ENCODE results near the gene DCST2. TPM values are rescaled to one million over a fixed set of nuclear protein-coding genes. Genes with fewer than 3 reads are reported as not detected.

DCST2 gene
- total RNA-seq, 4 donors from 2014 or later, result 0.07 to 1.6 TPM; not detected in 2

- H3K9me3 ChIP-seq, result no peaks in the 10 kb centered on the region
- no peak for TF ChIP-seq CTCF (IDR thresholded peaks at IDR 0.05)
- TF ChIP-seq POLR2A (IDR thresholded peaks at IDR 0.05), result no peak
- intact Hi-C loops (cut with DNase I; ENCODE audit: low total_unique reads), result no loop called here
- H3K27me3 ChIP-seq, result peaks cover 42 to 43% of the 10 kb centered on the region in 2 donors
- DNase-seq, result no peak
- peaks cover 10 to 49% of the 10 kb centered on the region in 2 donors for H3K4me1 ChIP-seq
- no peak overlapping the region for H3K27ac ChIP-seq
- H3K4me3 ChIP-seq, result no peak overlapping the region
- H3K36me3 ChIP-seq, result no peaks in the 10 kb centered on the region
These were observed 47.0 kb upstream of the DCST2 start for GRCh38 chr1:155080312-155081228.

GRCh38 chr1:155079487-155080311 is 46.1 kb upstream of the DCST2 start:
- DNase-seq, result no peak
- no peak overlapping the region for H3K4me3 ChIP-seq
- no peak for TF ChIP-seq CTCF (IDR thresholded peaks at IDR 0.05)
- TF ChIP-seq POLR2A (IDR thresholded peaks at IDR 0.05), result no peak
- H3K9me3 ChIP-seq, result no peaks in the 10 kb centered on the region
- intact Hi-C loops (cut with DNase I; ENCODE audit: low total_unique reads), result no loop called here
- peaks cover 42 to 43% of the 10 kb centered on the region in 2 donors for H3K27me3 ChIP-seq
- no peaks in the 10 kb centered on the region for H3K36me3 ChIP-seq
- H3K4me1 ChIP-seq, result peaks cover 10 to 49% of the 10 kb centered on the region in 2 donors
- H3K27ac ChIP-seq, result no peak overlapping the region

GRCh38 chr1:155079210-155079486 is 45.6 kb upstream of the DCST2 start:
- Histone ChIP-seq H3K4me1 (peaks cover 10 to 45% of the 10 kb centered on the region in 2 donors), H3K36me3 (no peaks in the 10 kb centered on the region), H3K9me3 (no peaks in the 10 kb centered on the region), H3K27ac (no peak overlapping the region), H3K4me3 (peak overlapping the region in 1 of 2 donors; percentile 27), H3K27me3 (peaks cover 41 to 42% of the 10 kb centered on the region in 2 donors)
- TF ChIP-seq POLR2A (IDR thresholded peaks at IDR 0.05), result no peak
- no peak for TF ChIP-seq CTCF (IDR thresholded peaks at IDR 0.05)
- intact Hi-C loops (cut with DNase I; ENCODE audit: low total_unique reads), result no loop called here
- DNase-seq, result no peak

- H3K36me3 ChIP-seq, result no peaks in the 10 kb centered on the region
- H3K27ac ChIP-seq, result no peak within 1 kb of the TSS
- peaks cover 10 to 45% of the 10 kb centered on the region in 2 donors for H3K4me1 ChIP-seq
- H3K9me3 ChIP-seq, result no peaks in the 10 kb centered on the region
- H3K27me3 ChIP-seq, result peaks cover 36 to 40% of the 10 kb centered on the region in 2 donors
- peak within 1 kb of the TSS in 1 of 2 donors; percentile 27 for H3K4me3 ChIP-seq
- intact Hi-C loops (cut with DNase I; ENCODE audit: low total_unique reads), result no loop called here
- peak; percentile 69 to 85 for DNase-seq
- TF ChIP-seq POLR2A (IDR thresholded peaks at IDR 0.05) (peak in 1 of 2 donors; percentile 23), CTCF (IDR thresholded peaks at IDR 0.05) (no peak)
These were observed 45.1 kb upstream of the DCST2 start, which contains the start of gene EFNA3 for GRCh38 chr1:155078469-155079209. Gene EFNA3 (plus strand): TSS chr1:155078837. CDS start chr1:155078942, 105 bp downstream.
